ENCODE measurements around the gene TMEM74B.
"Not testable (repeated sequence)": the region's sequence is repeated elsewhere in the genome, so short reads cannot be mapped to it uniquely, and the experiment has no call there.

The TMEM74B gene

DNA sequence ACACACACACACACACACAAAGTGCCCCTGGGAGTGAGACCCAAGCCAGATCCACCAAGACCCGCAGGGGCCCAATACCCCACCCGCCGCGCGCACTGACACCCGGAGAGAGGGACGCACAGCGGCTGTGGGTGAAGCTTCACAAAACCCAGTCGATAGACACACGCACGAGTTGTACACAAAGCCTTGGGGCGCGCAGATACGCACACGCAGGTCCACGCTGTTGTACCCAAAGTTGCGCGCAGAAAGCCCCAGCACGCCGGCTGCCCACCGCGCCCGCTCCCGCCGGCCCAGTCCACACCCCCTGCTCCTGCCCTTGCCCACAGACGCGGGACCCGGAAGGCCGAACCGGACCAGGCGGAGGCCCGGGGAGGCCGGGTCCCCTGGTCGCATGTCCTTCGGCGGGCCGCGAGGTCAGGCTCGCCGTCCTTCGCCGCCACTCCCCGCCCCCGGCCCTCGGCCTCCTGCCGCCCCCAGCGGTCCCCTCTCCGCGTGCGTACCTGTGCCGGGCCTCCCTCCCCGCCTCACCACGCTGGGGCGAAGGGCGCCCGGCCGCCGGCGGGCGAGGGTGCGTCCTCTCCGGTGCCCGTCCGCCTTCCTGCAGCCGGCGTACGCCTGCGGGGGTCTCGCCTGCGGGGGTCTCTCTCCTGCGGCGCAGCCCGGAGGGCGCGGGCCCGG is at the start of gene TMEM74B:
TSS of gene TMEM74B (minus strand) at position 344 of the 678 bp plus-strand sequence. CDS start 1,180 bp downstream, outside the sequence.
- DNase-seq (ENCODE audit: low read depth) = no peak

DNA sequence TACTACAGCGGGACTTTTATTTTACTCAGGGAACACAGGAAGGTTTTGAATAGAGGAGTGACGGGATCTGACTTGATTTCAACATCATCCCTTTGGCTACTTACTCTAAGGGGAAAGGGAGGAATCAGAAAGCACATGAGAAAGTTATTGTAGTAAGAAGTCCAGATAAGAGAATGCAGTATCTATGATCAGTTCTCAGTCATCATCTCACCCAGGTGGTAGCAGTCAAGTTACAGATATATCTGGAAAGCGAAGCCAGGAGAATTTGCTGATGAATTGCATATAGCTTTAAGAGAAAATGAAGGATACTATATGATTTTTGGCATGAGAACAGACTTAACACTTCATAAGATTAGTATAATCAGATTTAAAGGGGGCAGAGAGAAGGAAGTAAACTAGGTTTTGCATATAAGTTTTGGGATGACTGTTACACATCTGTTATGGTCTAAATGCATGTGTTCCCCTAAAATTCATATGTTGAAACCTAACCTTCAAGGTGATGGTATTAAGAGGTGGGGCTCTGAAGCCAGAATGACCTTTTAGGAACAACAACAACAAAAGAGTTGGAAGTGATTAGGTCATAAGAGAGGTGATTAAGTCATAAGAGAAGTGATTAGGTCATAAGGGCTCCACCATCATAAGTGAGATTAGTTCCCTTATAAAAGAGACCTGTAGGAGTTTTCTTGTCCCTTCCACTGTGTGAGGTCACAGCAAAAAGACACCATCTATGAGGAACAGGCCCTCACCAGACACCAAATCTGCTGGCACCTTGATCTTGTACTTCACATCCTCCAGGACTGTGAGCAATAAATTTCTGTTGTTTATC is 47.7 kb upstream of the TMEM74B start:
- DNase-seq (ENCODE audit: low read depth) = no peak

- DNase-seq (ENCODE audit: low read depth) = no peak
Observed at GRCh38 chr20:1229541-1229940, 44.8 kb upstream of the TMEM74B start.

- peak; percentile 75 for DNase-seq (ENCODE audit: low read depth)
Observed at GRCh38 chr20:1225783-1226654, 41.2 kb upstream of the TMEM74B start, which contains the start of gene RAD21L1. TSS of gene RAD21L1 (plus strand) at chr20:1226044. CDS start at chr20:1228454, 2,410 bp downstream.

GRCh38 chr20:1225263-1225782 is 40.5 kb upstream of the TMEM74B start:
- DNase-seq (ENCODE audit: low read depth) = no peak

DNA sequence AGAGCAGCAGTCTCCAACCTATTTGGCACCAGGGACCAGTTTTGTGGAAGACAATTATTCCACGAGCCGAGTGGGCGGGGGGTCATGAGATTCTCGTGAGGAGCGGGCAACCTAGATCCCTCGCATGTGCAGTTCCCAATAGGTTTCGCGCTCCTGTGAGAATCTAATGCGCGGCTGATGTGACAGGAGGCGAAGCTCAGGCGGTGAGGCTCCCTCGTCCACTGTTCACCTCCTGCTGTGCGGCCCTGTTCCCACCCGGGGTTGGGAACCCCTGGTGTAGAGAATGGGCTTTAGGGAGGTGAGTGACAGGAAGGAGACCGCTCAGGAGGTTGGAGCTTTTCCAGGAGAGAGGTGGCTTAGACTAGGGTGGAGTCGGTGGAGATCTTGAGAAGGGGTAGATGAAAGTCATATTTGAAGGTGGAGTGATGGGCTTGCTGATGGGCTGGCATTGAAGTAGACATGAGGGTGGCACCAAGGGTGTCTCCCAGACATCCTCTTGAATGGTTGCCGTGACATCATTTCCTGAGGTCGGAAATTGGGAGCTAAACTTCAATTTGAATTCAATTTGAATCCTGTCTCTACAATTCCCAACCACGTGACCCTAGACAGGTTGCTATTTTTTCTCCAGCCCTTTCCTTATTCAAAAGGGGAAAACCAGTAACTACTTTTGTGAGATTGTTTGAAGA is 39.6 kb upstream of the TMEM74B start:
- DNase-seq (ENCODE audit: low read depth) = no peak

- DNase-seq (ENCODE audit: low read depth) = not testable (repeated sequence)
Observed at GRCh38 chr20:1222750-1223149, 38.0 kb upstream of the TMEM74B start.

DNA sequence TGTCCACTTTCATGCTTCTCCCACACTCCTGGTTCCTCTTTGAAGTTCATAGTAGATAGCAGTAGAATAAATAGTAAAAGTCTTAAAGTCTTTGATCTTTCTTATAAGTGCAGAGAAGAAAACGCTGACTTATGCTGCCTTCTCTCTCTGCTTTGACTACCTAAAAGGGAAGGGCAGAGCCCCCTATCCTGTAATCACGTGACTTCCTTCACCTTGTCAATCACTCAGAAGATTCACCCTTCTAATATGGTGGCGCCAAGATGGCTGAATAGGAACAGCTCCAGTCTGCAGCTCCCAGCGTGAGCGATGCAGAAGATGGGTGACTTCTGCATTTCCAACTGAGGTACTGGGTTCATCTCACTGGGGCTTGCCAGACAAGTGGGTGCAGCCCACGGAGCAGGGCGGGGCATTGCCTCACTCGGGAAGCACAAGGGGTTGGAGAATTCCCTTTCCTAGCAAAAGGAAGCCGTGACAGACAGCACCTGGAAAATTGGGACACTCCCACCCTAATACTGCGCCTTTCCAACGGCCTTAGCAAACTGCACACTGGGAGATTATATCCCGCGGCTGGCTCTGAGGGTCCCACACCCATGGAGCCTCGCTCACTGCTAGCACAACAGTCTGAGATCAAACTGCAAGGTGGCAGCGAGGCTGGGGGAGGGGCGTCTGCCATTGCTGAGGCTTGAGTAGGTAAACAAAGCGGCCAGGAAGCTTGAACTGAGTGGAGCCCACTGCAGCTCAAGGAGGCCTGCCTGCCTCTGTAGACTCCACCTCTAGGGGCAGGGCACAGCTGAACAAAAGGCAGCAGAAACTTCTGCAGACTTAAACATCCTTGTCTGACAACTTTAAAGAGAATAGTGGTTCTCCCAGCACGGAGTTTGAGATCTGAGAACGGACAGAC is 32.0 kb upstream of the TMEM74B start:
- DNase-seq (ENCODE audit: low read depth) = not testable (repeated sequence)

- DNase-seq (ENCODE audit: low read depth) = peak; percentile 46
Observed at GRCh38 chr20:1215386-1216170, 30.8 kb upstream of the TMEM74B start.

GRCh38 chr20:1214838-1215261 is 30.1 kb upstream of the TMEM74B start:
- DNase-seq (ENCODE audit: low read depth) = no peak

- DNase-seq (ENCODE audit: low read depth) = peak; percentile 59
Observed at GRCh38 chr20:1212607-1213396, 28.0 kb upstream of the TMEM74B start.

DNA sequence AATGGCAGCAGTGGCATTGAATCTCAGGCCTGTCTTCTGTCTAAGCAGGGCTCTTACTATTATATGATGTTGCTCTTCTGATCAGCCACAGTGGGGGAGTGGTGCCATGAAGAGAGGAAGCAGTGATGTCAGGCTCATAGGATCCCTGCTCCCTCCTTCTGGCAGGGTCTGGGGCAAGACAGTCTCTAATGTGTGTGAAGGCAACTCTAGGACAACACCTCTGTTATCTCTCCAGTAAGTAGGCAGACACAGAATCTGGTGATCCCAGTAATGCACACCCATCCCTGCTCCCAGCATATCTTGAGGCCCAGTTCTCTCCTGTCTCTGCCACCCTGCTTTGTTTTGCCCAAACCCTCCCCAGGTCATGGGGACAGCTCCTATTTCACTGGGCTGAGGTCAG is 27.2 kb upstream of the TMEM74B start:
- no peak for DNase-seq (ENCODE audit: low read depth)

DNA sequence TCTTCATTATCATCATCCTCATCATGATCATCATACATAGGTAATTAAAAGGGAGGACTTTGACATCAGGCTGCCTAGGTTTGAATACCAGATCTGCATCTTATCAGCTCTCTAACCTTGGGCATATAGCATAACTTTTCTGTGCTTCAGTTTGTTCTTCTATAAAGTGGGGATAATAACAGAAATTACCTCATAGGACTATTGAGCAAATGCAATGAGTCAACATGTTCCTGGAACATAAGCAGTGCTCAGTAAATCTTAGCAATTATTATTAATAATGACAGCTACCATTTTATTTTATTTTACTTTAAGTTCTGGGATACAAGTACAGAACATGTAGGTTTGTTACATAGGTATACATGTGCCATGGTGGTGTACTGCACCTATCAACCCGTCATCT is 25.7 kb upstream of the TMEM74B start:
- no peak for DNase-seq (ENCODE audit: low read depth)

DNA sequence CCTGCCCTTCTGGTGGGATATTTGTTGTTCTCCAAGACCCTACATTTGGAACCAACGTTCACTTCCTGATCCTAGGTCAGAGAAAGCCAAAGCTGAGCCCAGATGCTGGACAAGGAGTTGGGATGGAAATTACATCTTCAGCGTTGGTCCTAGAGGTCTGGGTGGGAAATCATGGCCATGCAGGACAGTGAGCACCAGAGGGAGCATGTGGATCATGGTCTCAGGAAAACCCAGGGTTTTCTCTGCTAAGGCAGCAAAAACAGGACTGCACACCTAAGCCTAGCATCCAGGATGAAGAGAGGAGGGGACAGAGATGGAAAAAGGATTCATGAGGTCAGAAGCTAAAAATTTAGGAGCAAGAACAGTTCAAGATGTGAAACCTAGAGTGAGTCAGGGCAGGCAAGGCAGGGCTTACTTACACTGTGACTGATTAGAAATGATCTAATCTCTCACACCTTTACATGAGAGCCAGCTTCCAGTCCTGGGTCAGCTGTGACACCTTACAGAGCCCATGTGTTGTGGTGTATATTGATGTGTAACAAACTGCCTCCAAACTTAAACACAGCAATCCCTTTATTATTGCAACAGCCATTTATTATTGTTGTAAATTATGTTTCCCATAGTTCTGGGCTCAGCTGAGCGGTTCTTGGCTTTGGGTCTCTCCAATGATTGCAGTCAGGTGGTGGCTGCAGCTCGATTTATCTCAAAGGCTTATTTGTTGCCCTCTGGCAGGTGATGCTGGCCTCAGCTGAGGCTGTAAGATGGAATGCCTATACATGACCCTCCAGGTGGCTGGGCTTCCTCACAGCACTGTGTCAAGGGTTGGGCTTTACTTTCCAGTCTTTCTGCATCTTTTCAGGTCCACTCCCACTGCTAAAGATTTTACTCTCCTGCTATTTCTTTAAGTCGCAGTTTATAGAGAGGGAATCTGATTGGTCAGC is 24.9 kb upstream of the TMEM74B start:
- no peak for DNase-seq (ENCODE audit: low read depth)

DNA sequence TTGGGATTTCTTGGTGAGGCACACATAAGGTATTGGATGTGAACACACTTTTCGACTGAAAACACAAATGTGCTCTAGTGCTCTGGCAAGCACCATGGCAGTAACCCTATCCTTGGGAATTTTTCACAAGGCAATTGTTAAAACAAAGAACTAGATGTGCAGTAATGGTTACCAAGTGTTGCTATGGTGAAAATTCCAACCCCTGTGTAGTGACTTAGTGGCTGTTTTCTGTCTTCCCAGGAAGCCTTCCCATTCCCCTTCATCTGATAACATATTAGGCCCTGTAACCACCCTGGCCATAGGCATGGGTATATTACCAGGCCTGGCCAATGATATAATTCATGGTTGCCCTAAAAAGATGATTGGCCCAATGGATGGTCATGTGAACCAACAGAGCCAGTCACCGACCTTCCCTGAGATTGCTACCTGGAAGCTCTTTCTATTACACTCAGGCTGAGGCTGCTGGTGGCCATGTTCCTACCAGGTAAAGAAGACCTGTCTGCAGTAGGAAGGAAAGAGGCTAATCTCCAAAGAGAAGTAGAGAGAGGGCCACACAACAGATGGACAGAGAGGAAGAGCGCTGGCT is 22.6 kb upstream of the TMEM74B start:
- no peak for DNase-seq (ENCODE audit: low read depth)

GRCh38 chr20:1206366-1207148 is 21.8 kb upstream of the TMEM74B start:
- DNase-seq (ENCODE audit: low read depth) = no peak

Data from activated T-cell treated with anti-CD3 and anti-CD28 coated beads for 24 hours (primary cell).